Neuronal stem cell (in vitro differentiated cells): ENCODE data around the gene RASAL2.

Experiments
- DNase-seq: peaks from one replicate; pipeline ENCODE4 v3.0.0-alpha.2; 2013; ENCODE audit warnings: low spot score
- H2AFZ ChIP-seq: one replicate; pipeline ENCODE4 v1.6.1; 2013; ENCODE audit warnings: mild to moderate bottlenecking, low read length, inconsistent platforms
- H2AK5ac ChIP-seq: 2 replicates; pipeline ENCODE4 v1.6.1; 2013; ENCODE audit warnings: low read depth, mild to moderate bottlenecking, inconsistent platforms, low read length, moderate library complexity, mixed read lengths
- H2BK120ac ChIP-seq: 2 replicates; pipeline ENCODE4 v1.6.1; 2013; ENCODE audit warnings: low read depth, mild to moderate bottlenecking, inconsistent platforms, low read length, moderate library complexity, mixed read lengths
- H2BK12ac ChIP-seq: one replicate; pipeline ENCODE4 v1.6.1; 2013; ENCODE audit warnings: low read length, inconsistent platforms
- H2BK15ac ChIP-seq: 2 replicates; pipeline ENCODE4 v1.6.1; 2013; ENCODE audit warnings: mild to moderate bottlenecking, low read length, inconsistent platforms, mixed read lengths
- H2BK5ac ChIP-seq: one replicate; pipeline ENCODE4 v1.6.1; 2013; ENCODE audit warnings: inconsistent platforms, mild to moderate bottlenecking, low read length, moderate library complexity
- H3K14ac ChIP-seq: one replicate; pipeline ENCODE4 v1.6.1; 2013; ENCODE audit warnings: low read length, inconsistent platforms
- H3K18ac ChIP-seq: 2 replicates; pipeline ENCODE4 v1.6.1; 2013; ENCODE audit warnings: low read length, inconsistent platforms
- H3K23ac ChIP-seq: 2 replicates; pipeline ENCODE4 v1.6.1; 2013; ENCODE audit warnings: low read depth, mild to moderate bottlenecking, mixed read lengths, low read length, inconsistent platforms; ENCODE audit not compliant: poor library complexity
- H3K27ac ChIP-seq: replicated peaks from 3 replicates; pipeline ENCODE4 v1.5.1; 2013; ENCODE audit warnings: low read length, inconsistent platforms
- H3K27me3 ChIP-seq, 3 experiments: 2 replicates each; pipeline ENCODE4 v1.6.1; 2013; ENCODE audit warnings: low read length in 3 of 3, mild to moderate bottlenecking in 2 of 3, inconsistent platforms in 1 of 3, low read depth in 1 of 3, mixed read lengths in 1 of 3, moderate library complexity in 1 of 3; ENCODE audit not compliant: control insufficient read depth in 3 of 3, insufficient read depth in 3 of 3
- H3K36me3 ChIP-seq, 2 donors: replicated peaks in 1 of 2; 2 replicates each; pipeline ENCODE4 v1.6.1; 2013; ENCODE audit warnings: low read length in 2 of 2; ENCODE audit not compliant: control insufficient read depth in 2 of 2, insufficient read depth in 2 of 2
- H3K4ac ChIP-seq: 2 replicates; pipeline ENCODE4 v1.6.1; 2013; ENCODE audit warnings: inconsistent platforms, mild to moderate bottlenecking, low read length, moderate library complexity
- H3K4me1 ChIP-seq, 2 donors: 1 replicate in 1 of 2; 2 replicates in 1 of 2; pipeline ENCODE4 v1.6.1; 2013; ENCODE audit warnings: low read length in 2 of 2, low read depth in 1 of 2; ENCODE audit not compliant: control insufficient read depth in 2 of 2, insufficient read depth in 1 of 2
- H3K4me2 ChIP-seq: one replicate; pipeline ENCODE4 v1.6.1; 2013; ENCODE audit warnings: mild to moderate bottlenecking, low read length, inconsistent platforms; ENCODE audit not compliant: insufficient read depth, poor library complexity, severe bottlenecking
- H3K4me3 ChIP-seq, 2 donors: 2 replicates each; pipeline ENCODE4 v1.5.1; 2013; ENCODE audit warnings: low read length in 2 of 2, mild to moderate bottlenecking in 2 of 2, inconsistent platforms in 1 of 2, moderate library complexity in 1 of 2
- H3K79me1 ChIP-seq: one replicate; pipeline ENCODE4 v1.6.1; 2013; ENCODE audit warnings: low read depth, mild to moderate bottlenecking, inconsistent platforms, low read length, moderate library complexity
- H3K9ac ChIP-seq: one replicate; pipeline ENCODE4 v1.6.1; 2013; ENCODE audit warnings: mild to moderate bottlenecking, low read depth, low read length, inconsistent platforms; ENCODE audit not compliant: poor library complexity
- H3K9me3 ChIP-seq, 2 donors: replicated peaks in 1 of 2; 2 replicates each; pipeline versions ENCODE3 to v1.6.1; 2013; ENCODE audit warnings: low read length in 2 of 2, mild to moderate bottlenecking in 2 of 2, inconsistent platforms in 1 of 2, low read depth in 1 of 2, mixed read lengths in 1 of 2, moderate library complexity in 1 of 2; ENCODE audit not compliant: control insufficient read depth in 2 of 2, insufficient read depth in 1 of 2
- H4K8ac ChIP-seq: one replicate; pipeline ENCODE4 v1.6.1; 2013; ENCODE audit warnings: low read depth, mild to moderate bottlenecking, inconsistent platforms, low read length, moderate library complexity
- H4K91ac ChIP-seq: one replicate; pipeline ENCODE4 v1.6.1; 2013; ENCODE audit warnings: low read length, low read depth, mild to moderate bottlenecking, inconsistent platforms; ENCODE audit not compliant: poor library complexity
- WGBS, 2 donors: extraction: QIAGEN DNeasy Blood & Tissue Kit; methylation state at CpG; one replicate each; pipeline ENCODE4 v1.1.7; 2013; ENCODE audit warnings: missing lambda C conversion rate in 2 of 2, mixed read lengths in 1 of 2; ENCODE audit not compliant: insufficient read length in 2 of 2, insufficient replicate concordance in 1 of 2; ENCODE audit errors: extremely low coverage in 2 of 2; 5-methylcytosine and 5-hydroxymethylcytosine counted together

RASAL2 gene

GRCh38 chr1:178218550-178218949, 124.6 kb downstream of the RASAL2 start:
- Histone ChIP-seq H3K4me1 (no peaks in the 10 kb centered on the region), H2AK5ac (no peak overlapping the region), H3K14ac (no peak overlapping the region), H4K91ac (no peak overlapping the region), H3K4ac (no peak overlapping the region), H3K9me3 (no peaks in the 10 kb centered on the region), H2BK5ac (no peak overlapping the region), H4K8ac (no peak overlapping the region), H2BK15ac (no peak overlapping the region), H3K9ac (no peak overlapping the region), H2AFZ (no peak overlapping the region), H2BK12ac (no peak overlapping the region), H3K36me3 (no peaks in the 10 kb centered on the region), H3K23ac (no peak overlapping the region), H3K18ac (no peak overlapping the region), H2BK120ac (no peak overlapping the region), H3K4me2 (no peak overlapping the region), H3K27me3 (no peaks in the 10 kb centered on the region), H3K27ac (no peak overlapping the region), H3K4me3 (no peak overlapping the region), H3K79me1 (peaks cover 2% of the 10 kb centered on the region)
- WGBS, 2 donors = no CpG with 5 or more reads among the region's 6 CpGs
- no peak for DNase-seq

GRCh38 chr1:178220094-178220493, 126.2 kb downstream of the RASAL2 start:
- peaks cover 2% of the 10 kb centered on the region for H3K79me1 ChIP-seq
- H2BK15ac ChIP-seq = no peak overlapping the region
- no peak overlapping the region for H2BK5ac ChIP-seq
- no peaks in the 10 kb centered on the region for H3K27me3 ChIP-seq
- peak overlapping the region; percentile 56 for H4K8ac ChIP-seq
- no peak overlapping the region for H2AK5ac ChIP-seq
- H3K9me3 ChIP-seq = no peaks in the 10 kb centered on the region
- DNase-seq = no peak
- no peak overlapping the region for H2BK120ac ChIP-seq
- no peak overlapping the region for H2AFZ ChIP-seq
- H3K27ac ChIP-seq = no peak overlapping the region
- no peak overlapping the region for H3K4me3 ChIP-seq
- no peak overlapping the region for H2BK12ac ChIP-seq
- no peaks in the 10 kb centered on the region for H3K36me3 ChIP-seq
- H3K23ac ChIP-seq = no peak overlapping the region
- H3K14ac ChIP-seq = no peak overlapping the region
- no peak overlapping the region for H4K91ac ChIP-seq
- H3K18ac ChIP-seq = no peak overlapping the region
- H3K4ac ChIP-seq = no peak overlapping the region
- H3K4me1 ChIP-seq = no peaks in the 10 kb centered on the region
- H3K9ac ChIP-seq = no peak overlapping the region
- WGBS, 2 donors = no CpG with 5 or more reads among the region's 1 CpG
- H3K4me2 ChIP-seq = no peak overlapping the region

DNA sequence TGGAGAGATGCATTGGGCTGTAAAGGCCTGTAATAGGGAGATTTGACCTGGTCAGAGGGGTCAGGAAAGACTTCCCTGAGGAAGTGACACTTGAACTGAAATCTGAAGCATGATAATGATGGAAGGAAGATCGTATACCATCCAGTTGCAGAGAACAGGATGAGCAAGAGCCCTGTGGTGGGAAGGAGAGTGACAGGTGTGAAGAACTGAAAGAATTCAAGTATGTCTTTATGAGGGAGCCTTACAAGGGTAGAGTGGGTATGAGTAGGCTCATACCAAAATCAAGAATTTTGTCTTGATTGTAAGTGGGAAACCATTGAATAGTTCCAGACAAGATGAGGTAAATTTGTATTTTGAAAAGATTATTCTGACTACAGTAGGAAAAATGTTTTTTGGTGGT, 129.4 kb downstream of the RASAL2 start:
- no peak overlapping the region for H4K91ac ChIP-seq
- no peak overlapping the region for H3K4me3 ChIP-seq
- no peak overlapping the region for H3K27ac ChIP-seq
- H2BK12ac ChIP-seq = no peak overlapping the region
- H3K79me1 ChIP-seq = peaks cover 2% of the 10 kb centered on the region
- no peaks in the 10 kb centered on the region for H3K27me3 ChIP-seq
- H3K4ac ChIP-seq = no peak overlapping the region
- H3K14ac ChIP-seq = no peak overlapping the region
- no peak overlapping the region for H3K23ac ChIP-seq
- H3K9me3 ChIP-seq = no peaks in the 10 kb centered on the region
- no peak overlapping the region for H3K9ac ChIP-seq
- H2AK5ac ChIP-seq = no peak overlapping the region
- H3K18ac ChIP-seq = no peak overlapping the region
- H3K4me1 ChIP-seq = no peaks in the 10 kb centered on the region
- no peak overlapping the region for H2BK15ac ChIP-seq
- DNase-seq = no peak
- WGBS, 2 donors = no CpG with 5 or more reads among the region's 1 CpG
- H3K4me2 ChIP-seq = no peak overlapping the region
- H2AFZ ChIP-seq = no peak overlapping the region
- H2BK5ac ChIP-seq = no peak overlapping the region
- no peaks in the 10 kb centered on the region for H3K36me3 ChIP-seq
- no peak overlapping the region for H4K8ac ChIP-seq
- no peak overlapping the region for H2BK120ac ChIP-seq

GRCh38 chr1:178224358-178224757, 130.5 kb downstream of the RASAL2 start:
- no peak overlapping the region for H4K91ac ChIP-seq
- H3K27ac ChIP-seq = no peak overlapping the region
- no peaks in the 10 kb centered on the region for H3K27me3 ChIP-seq
- H2AK5ac ChIP-seq = no peak overlapping the region
- no peaks in the 10 kb centered on the region for H3K4me1 ChIP-seq
- WGBS, 2 donors = no CpG with 5 or more reads among the region's 4 CpGs
- H3K4me2 ChIP-seq = no peak overlapping the region
- DNase-seq = no peak
- no peak overlapping the region for H2BK12ac ChIP-seq
- no peak overlapping the region for H3K4me3 ChIP-seq
- no peak overlapping the region for H2BK15ac ChIP-seq
- no peaks in the 10 kb centered on the region for H3K9me3 ChIP-seq
- H3K14ac ChIP-seq = no peak overlapping the region
- peaks cover 2% of the 10 kb centered on the region for H3K79me1 ChIP-seq
- no peaks in the 10 kb centered on the region for H3K36me3 ChIP-seq
- no peak overlapping the region for H3K23ac ChIP-seq
- H3K18ac ChIP-seq = no peak overlapping the region
- no peak overlapping the region for H3K4ac ChIP-seq
- no peak overlapping the region for H2AFZ ChIP-seq
- no peak overlapping the region for H3K9ac ChIP-seq
- no peak overlapping the region for H2BK120ac ChIP-seq
- no peak overlapping the region for H2BK5ac ChIP-seq
- no peak overlapping the region for H4K8ac ChIP-seq
